ENCODE results near the gene SOST.
A peak's percentile ranks its signal among the peaks of the same experiment; 100 is the strongest.

The SOST gene

DNA sequence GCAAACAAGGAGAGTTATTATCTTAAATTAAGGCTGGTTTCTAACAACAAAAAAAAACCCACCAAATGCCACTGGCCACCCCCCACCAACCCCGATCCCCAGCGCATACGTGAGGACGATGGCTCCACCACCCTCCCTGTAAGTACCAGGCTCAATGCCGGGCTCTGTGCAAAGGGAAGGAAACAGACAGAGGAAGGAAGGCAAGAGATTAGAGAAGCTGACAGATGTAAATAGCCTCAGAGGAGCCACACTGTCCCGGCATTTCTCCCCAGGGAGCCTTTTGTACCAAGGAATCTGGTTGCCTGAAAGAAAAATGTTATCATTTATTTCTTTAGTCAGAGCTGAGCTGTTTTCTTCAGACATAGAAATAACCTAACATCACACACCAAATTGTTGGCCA lies 13.1 kb downstream of the SOST start:
- Mint-ChIP-seq H3K9me3 (no peaks in the 10 kb centered on the region), H3K36me3 (ENCODE audit: low read depth) (no peaks in the 10 kb centered on the region), H3K27me3 (ENCODE audit: low read depth) (peaks cover 40% of the 10 kb centered on the region), H3K4me3 (no peak overlapping the region), H3K4me1 (ENCODE audit: low read depth) (peaks cover 5% of the 10 kb centered on the region), H3K27ac (no peak overlapping the region)
- DNase-seq (ENCODE audit: low spot score) = no peak

DNA sequence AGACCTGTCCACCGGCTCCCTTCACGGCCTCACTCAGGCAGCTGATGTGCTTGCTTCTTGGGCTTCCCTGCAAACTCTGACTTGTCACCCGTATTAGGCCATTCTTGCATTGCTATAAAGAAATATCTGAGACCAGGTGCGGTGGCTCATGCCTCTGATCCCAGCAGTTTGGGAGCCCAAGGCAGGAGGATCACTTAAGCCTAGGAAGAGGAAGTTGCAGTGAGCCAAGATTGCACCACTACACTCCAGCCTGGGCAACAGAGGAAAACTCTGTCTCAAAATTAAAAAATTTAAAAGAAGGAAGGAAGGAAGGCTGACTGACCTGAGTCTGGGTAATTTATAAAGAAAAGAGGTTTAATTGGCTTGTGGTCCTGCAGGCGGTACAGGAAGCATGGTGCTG lies 17.0 kb downstream of the SOST start:
- no peak for DNase-seq (ENCODE audit: low spot score)
- Mint-ChIP-seq H3K27ac (no peak overlapping the region), H3K9me3 (no peaks in the 10 kb centered on the region), H3K27me3 (ENCODE audit: low read depth) (peaks cover 43% of the 10 kb centered on the region), H3K4me3 (no peak overlapping the region), H3K4me1 (ENCODE audit: low read depth) (no peaks in the 10 kb centered on the region), H3K36me3 (ENCODE audit: low read depth) (no peaks in the 10 kb centered on the region)

DNA sequence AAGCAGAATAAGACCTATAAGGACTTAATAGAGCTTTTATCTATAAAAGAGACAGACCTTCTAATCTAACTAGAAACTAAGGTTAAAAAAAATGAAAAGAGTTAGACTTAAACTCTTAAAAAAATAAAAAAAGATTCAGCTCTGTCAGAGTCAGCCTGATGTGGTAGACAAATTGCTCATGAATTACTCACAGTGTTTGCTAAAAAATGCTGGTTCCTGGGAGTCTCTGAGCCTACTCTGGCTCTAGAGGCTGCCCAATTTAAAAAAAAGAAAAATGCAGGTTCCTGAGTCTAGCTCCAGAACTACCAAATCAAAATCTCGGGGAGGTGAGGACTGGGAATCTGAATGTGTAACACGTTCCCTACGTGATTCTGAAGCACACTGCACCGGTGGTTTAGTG lies 18.1 kb downstream of the SOST start:
- Mint-ChIP-seq H3K36me3 (ENCODE audit: low read depth) (no peaks in the 10 kb centered on the region), H3K27ac (no peak overlapping the region), H3K9me3 (no peaks in the 10 kb centered on the region), H3K4me3 (no peak overlapping the region), H3K27me3 (ENCODE audit: low read depth) (peaks cover 35% of the 10 kb centered on the region), H3K4me1 (ENCODE audit: low read depth) (no peaks in the 10 kb centered on the region)
- DNase-seq (ENCODE audit: low spot score) = no peak

DNA sequence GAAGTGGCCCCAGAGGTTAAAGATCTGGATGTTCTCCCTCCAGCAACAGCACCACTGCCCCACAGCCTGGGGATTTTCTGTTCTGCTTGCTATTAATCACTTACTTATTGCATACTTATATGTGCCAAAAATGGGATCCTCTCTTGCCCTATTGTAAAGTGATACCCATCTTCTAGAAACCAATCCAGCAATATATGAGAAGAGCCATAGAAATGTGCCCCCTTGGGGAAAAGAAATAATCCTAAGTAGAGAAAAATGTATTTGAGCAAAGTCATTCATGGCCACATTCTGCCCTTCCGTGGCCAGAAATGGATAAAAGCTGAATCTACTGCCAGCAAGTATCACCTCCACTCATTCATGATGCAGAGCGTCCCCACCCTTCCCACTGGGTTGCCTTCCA lies 20.9 kb downstream of the SOST start:
- H3K4me1 Mint-ChIP-seq (ENCODE audit: low read depth) = no peaks in the 10 kb centered on the region
- no peaks in the 10 kb centered on the region for H3K36me3 Mint-ChIP-seq (ENCODE audit: low read depth)
- no peak overlapping the region for H3K27ac Mint-ChIP-seq
- DNase-seq (ENCODE audit: low spot score) = no peak
- no peak overlapping the region for H3K4me3 Mint-ChIP-seq
- H3K27me3 Mint-ChIP-seq (ENCODE audit: low read depth) = peaks cover 15% of the 10 kb centered on the region
- no peaks in the 10 kb centered on the region for H3K9me3 Mint-ChIP-seq

DNA sequence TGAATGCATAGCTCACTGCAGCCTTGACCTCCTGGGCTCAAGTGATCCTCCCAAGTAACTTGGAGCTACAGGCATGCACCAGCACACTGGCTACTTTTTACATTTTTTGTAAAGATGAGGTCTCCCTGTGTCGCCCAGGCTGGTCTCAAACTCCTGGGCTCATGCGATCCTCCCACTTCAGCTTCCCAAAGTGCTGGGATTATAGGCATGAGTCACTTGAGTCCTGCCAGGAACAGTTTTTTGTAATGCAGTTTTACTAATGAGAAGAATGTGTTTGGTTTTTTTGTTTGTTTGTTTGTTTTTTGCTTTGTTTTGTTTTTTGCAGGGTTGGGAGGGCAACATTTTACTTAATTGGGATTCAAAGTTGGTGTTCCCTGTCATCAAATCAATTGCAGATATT lies 22.2 kb downstream of the SOST start:
- H3K9me3 Mint-ChIP-seq = no peaks in the 10 kb centered on the region
- H3K4me1 Mint-ChIP-seq (ENCODE audit: low read depth) = no peaks in the 10 kb centered on the region
- no peak overlapping the region for H3K27ac Mint-ChIP-seq
- DNase-seq (ENCODE audit: low spot score) = no peak
- no peak overlapping the region for H3K4me3 Mint-ChIP-seq
- H3K36me3 Mint-ChIP-seq (ENCODE audit: low read depth) = no peaks in the 10 kb centered on the region
- peaks cover 15% of the 10 kb centered on the region for H3K27me3 Mint-ChIP-seq (ENCODE audit: low read depth)

DNA sequence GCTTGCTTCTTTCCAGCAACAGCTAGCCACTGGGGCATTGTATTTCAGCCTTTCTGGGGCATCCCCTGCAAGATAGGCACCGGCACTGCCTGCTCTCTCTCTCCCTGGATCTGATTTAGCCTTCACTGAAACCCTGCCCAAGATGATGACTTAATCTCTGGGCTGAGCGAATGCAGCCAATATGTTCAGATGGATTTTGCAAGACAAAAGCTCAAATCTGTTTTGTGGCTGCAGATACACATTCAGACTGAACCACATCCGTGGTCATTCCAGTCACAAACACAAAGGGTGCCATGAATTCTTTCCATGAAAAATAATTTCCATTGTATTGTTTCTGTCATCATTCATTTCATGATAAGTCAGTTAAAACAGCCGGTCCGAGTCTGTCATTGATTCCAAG lies 24.2 kb downstream of the SOST start:
- H3K27me3 Mint-ChIP-seq (ENCODE audit: low read depth) = peaks cover 8% of the 10 kb centered on the region
- H3K36me3 Mint-ChIP-seq (ENCODE audit: low read depth) = no peaks in the 10 kb centered on the region
- no peak overlapping the region for H3K27ac Mint-ChIP-seq
- H3K9me3 Mint-ChIP-seq = no peaks in the 10 kb centered on the region
- DNase-seq (ENCODE audit: low spot score) = no peak
- no peaks in the 10 kb centered on the region for H3K4me1 Mint-ChIP-seq (ENCODE audit: low read depth)
- H3K4me3 Mint-ChIP-seq = no peak overlapping the region

DNA sequence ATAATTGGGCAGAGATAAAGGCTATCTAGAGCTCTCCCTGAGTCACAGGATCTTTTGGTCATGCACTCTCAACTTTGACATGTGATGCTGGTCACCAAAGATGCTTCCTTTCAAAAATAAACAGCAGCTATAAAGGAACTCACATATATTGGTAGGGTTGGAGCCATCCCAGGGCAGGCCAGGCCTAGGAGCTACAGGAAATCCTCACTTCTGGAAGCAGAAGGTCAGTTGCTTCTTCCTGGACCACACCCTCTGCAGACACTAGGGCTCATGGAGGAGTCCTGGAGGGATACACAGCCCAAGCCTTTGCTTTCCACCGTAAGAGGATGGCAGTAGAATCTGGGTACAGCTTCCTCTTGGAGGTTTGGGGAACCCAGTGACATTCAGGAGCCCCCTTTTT lies 24.6 kb downstream of the SOST start:
- Mint-ChIP-seq H3K4me3 (no peak overlapping the region), H3K9me3 (no peaks in the 10 kb centered on the region), H3K27ac (no peak overlapping the region), H3K4me1 (ENCODE audit: low read depth) (no peaks in the 10 kb centered on the region), H3K27me3 (ENCODE audit: low read depth) (peaks cover 6% of the 10 kb centered on the region), H3K36me3 (ENCODE audit: low read depth) (no peaks in the 10 kb centered on the region)
- DNase-seq (ENCODE audit: low spot score) = no peak

DNA sequence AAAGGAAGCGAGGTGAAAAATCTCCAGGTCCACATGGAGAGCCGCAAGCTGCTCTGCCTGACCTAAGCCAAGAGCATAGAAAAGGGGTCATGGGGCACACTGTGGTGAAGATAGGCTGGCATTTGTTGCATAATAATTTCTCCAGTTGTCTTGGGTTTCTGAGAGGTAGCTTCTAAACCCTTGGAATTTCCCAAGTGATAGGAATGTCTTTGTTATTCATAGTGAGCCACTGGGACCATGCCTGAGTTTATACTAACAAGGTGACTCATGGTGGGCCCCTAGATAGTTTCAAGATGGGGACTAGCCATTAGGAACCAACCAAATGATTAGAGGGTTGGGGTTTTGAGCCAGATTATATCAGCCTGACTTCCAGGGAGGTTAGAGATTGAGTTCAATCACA lies 25.6 kb downstream of the SOST start:
- Mint-ChIP-seq H3K4me1 (ENCODE audit: low read depth) (no peaks in the 10 kb centered on the region), H3K9me3 (no peaks in the 10 kb centered on the region), H3K27ac (no peak overlapping the region), H3K27me3 (ENCODE audit: low read depth) (peaks cover 4% of the 10 kb centered on the region), H3K4me3 (no peak overlapping the region), H3K36me3 (ENCODE audit: low read depth) (no peaks in the 10 kb centered on the region)
- DNase-seq (ENCODE audit: low spot score) = no peak

DNA sequence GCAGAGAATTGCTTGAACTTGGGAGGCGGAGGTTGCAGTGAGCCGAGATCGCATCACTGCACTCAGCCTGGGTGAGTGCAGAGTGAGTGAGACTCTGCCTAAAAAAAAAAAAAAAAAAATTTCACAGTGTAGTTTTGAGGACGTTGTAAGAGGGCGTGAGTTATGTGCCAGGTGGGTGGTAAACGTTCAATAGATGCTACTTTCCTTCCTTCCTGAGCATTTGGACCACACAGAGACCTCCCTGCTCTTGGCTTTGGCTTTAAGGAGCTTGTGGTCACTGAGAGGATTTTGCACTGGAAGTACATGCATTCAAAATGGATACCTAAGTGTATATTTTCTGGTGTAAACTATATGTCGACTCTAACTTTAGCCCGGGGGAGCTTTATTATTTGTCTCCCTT lies 30.5 kb downstream of the SOST start:
- no peaks in the 10 kb centered on the region for H3K36me3 Mint-ChIP-seq (ENCODE audit: low read depth)
- DNase-seq (ENCODE audit: low spot score) = no peak

DNA sequence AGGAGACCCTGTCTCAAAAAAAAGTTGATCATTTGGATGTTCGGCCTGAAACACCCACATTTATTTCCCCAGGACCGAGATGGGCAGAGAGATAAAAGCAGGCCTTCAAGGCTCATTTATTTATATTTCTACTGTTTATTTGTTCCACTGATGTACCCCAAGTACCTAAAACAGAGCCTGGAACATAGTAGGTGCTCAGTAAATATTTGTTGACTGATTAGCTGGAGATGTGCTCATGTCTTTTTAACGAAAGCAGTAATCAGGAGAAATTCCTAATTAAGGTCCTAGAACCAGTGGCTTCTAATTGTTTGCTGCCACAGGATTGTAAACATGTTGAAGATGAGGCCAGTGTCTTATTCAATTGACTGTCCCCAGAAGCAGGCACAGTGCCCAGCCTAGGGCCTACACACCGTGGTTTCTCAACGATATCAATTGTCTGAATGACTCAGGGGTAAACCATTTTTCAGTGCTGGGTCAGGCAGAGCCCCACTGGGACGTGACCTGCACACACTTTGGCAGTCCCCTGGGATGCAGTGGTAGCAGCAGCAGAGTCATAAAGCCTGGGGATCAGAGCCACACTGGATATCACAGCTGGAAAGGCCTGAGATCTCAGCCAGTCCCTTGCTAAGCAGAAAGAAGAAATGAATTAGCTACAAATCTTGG lies 34.8 kb downstream of the SOST start:
- Mint-ChIP-seq H3K36me3 (ENCODE audit: low read depth) (peaks cover 6% of the 10 kb centered on the region), H3K27ac (no peak overlapping the region), H3K4me1 (ENCODE audit: low read depth) (peaks cover 12% of the 10 kb centered on the region), H3K27me3 (ENCODE audit: low read depth) (peaks cover 3% of the 10 kb centered on the region), H3K4me3 (no peak overlapping the region), H3K9me3 (no peaks in the 10 kb centered on the region)
- no peak for DNase-seq (ENCODE audit: low spot score)

More for the DNA sequence above, 30.5 kb downstream of the SOST start:
- Mint-ChIP-seq H3K27me3 (ENCODE audit: low read depth) (no peaks in the 10 kb centered on the region), H3K4me3 (no peak overlapping the region), H3K4me1 (ENCODE audit: low read depth) (no peaks in the 10 kb centered on the region), H3K9me3 (no peaks in the 10 kb centered on the region), H3K27ac (no peak overlapping the region)

DNA sequence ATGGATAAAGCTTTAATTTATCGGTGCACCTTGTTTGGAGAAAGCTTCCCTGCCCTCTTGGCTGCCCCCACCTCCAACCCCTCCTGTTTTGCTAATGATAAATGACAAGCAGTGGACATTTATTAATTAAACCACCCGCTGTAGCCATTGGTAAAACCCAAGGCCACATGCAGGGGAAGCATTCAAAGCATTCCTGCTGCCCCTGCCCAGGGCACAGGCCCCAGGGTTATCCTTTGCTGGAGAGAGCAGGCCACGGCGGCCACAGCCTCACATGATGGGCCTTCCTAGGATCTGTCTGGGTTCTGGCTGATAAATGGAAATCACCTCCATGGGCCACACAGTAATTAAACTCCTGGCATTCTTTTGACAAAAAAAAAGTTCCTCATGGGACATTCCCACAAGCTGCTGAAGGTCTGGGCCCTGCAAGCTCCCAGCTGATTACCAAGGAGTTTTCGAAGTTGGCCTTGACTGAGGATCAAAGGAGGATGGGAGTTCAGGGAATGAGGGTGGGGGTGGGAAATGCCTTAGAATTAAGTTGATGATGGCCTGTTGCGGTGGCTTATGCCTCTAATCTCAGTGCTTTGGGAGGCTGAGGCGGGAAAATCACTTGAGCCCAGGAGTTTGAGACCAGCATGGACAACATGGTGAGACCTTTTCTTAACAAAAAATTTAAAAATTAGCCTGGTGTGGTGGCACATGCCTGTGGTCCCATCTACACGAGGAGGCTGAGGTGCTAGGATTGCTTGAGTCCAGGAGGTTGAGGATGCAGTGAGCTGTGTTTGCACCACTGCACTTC lies 35.5 kb downstream of the SOST start:
- Mint-ChIP-seq H3K4me3 (no peak overlapping the region), H3K4me1 (ENCODE audit: low read depth) (peaks cover 12% of the 10 kb centered on the region), H3K36me3 (ENCODE audit: low read depth) (peaks cover 6% of the 10 kb centered on the region), H3K27me3 (ENCODE audit: low read depth) (peaks cover 9% of the 10 kb centered on the region), H3K27ac (no peak overlapping the region), H3K9me3 (no peaks in the 10 kb centered on the region)
- no peak for DNase-seq (ENCODE audit: low spot score)

DNA sequence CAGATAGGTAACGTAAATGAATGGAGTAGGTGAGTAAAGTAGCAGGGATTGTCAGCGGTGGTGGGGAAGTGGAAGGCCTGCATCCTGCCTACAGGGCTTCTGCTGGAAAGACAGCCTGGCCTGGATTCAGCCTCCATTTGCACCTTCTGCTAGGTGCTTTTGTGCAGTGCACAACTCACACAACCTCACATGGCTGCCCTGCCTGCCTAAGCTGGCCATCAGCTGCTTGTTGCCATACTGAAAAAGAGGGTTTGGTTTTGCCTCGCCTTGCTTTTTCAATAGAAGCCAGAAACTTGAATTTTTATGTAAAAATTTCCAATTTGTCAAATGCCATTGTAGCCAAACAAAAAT lies 36.3 kb downstream of the SOST start:
- Mint-ChIP-seq H3K27ac (no peak overlapping the region), H3K36me3 (ENCODE audit: low read depth) (peaks cover 6% of the 10 kb centered on the region), H3K4me3 (no peak overlapping the region), H3K4me1 (ENCODE audit: low read depth) (peaks cover 12% of the 10 kb centered on the region), H3K27me3 (ENCODE audit: low read depth) (peaks cover 10% of the 10 kb centered on the region), H3K9me3 (no peaks in the 10 kb centered on the region)
- DNase-seq (ENCODE audit: low spot score) = no peak

DNA sequence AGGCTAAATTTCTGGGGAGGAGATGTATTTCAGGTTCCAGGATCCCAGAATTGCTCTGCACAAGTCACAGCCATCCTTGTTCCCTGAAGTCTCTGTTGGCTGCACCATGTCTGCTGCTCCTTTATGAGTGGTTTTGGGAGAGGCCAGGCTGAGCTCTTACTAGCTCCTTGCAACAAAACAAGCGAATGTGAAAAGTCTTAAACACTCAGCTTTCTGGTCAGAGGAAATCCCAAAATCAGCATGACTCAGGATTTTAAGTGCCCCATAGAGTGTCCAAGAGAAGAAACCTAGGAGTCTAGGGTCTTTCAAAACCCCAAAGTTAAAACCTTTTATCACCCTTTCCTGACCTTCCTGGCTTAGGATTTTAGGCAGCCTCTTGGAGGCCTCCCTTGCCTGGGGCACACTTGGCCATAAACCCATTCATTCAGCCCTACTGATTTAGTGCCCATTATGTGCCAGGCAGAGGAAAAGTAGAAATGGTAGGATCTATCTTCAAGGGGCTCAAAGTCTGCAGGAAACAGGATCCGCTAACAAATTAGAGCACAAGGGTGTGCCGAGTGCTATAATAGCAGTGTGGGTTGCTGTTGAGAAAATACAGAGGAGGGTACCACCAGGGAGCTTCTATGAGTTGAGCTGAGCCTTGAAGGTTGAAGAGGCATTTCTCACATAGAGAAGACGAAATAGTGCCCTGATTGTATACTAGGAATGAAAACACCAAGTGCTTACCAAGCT lies 36.9 kb downstream of the SOST start:
- Mint-ChIP-seq H3K4me3 (peak overlapping the region; percentile 97), H3K27ac (peak overlapping the region; percentile 78)
- no peak for DNase-seq (ENCODE audit: low spot score)

DNA sequence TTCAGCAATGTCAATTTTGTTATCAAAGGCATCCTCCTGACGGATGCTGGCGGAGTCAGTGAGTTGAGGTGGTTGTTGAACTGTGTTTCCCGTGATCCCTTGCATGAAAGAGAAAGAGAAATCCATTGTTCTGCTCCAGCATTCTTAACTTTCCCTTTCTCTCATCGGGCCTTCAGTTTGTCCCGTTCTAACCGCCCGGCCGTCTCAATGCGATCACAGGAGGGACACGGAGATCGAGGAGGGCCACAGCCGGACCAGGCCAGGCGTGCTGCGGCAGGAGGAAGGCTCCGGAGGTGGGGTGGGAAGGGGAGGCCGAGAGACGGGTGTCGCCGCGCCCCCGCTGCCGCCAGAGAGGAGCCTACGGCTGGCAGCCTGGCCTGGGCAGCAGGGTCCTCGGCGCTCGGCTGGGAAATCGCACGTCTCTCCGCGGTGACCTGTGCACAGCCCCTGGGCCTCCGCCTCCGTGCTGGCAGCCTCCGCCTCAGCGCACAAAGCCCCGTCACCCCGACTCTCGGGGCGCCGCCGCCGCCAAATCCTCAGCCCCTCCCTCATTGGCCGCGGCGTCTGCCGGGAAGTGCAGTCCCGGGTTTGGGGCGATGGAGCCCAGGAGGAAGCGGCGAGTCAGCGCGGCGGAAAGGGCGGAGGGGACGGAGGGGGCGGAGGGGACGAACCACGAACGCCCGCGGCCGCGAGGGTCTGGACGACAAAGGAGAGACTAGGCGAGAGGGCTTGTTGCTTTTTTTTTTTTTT lies 38.1 kb downstream of the SOST start:
- H3K27ac Mint-ChIP-seq = peak overlapping the region; percentile 100
- peak; percentile 81 for DNase-seq (ENCODE audit: low spot score)
- peaks cover 18% of the 10 kb centered on the region for H3K27me3 Mint-ChIP-seq (ENCODE audit: low read depth)
- peaks cover 6% of the 10 kb centered on the region for H3K36me3 Mint-ChIP-seq (ENCODE audit: low read depth)
- H3K4me3 Mint-ChIP-seq = peak overlapping the region; percentile 97
- H3K9me3 Mint-ChIP-seq = no peaks in the 10 kb centered on the region
- peaks cover 12% of the 10 kb centered on the region for H3K4me1 Mint-ChIP-seq (ENCODE audit: low read depth)

More for the DNA sequence above, 36.9 kb downstream of the SOST start:
- peaks cover 6% of the 10 kb centered on the region for H3K36me3 Mint-ChIP-seq (ENCODE audit: low read depth)
- peaks cover 13% of the 10 kb centered on the region for H3K27me3 Mint-ChIP-seq (ENCODE audit: low read depth)
- H3K4me1 Mint-ChIP-seq (ENCODE audit: low read depth) = peaks cover 12% of the 10 kb centered on the region
- H3K9me3 Mint-ChIP-seq = no peaks in the 10 kb centered on the region
